ENCODE results near the gene DPP6.

The DPP6 gene

GRCh38 chr7:154436560-154436959, 384.4 kb downstream of the DPP6 start:
- Mint-ChIP-seq H3K36me3 (ENCODE audit: low read depth) (no peaks in the 10 kb centered on the region), H3K9me3 (no peaks in the 10 kb centered on the region), H3K27ac (no peak overlapping the region), H3K4me1 (ENCODE audit: low read depth) (no peaks in the 10 kb centered on the region), H3K4me3 (no peak overlapping the region), H3K27me3 (no peaks in the 10 kb centered on the region)

- no peak overlapping the region for H3K4me3 Mint-ChIP-seq
- H3K36me3 Mint-ChIP-seq (ENCODE audit: low read depth): no peaks in the 10 kb centered on the region
- H3K9me3 Mint-ChIP-seq: no peaks in the 10 kb centered on the region
- no peaks in the 10 kb centered on the region for H3K27me3 Mint-ChIP-seq
- H3K27ac Mint-ChIP-seq: no peak overlapping the region
- no peaks in the 10 kb centered on the region for H3K4me1 Mint-ChIP-seq (ENCODE audit: low read depth)
Observed at GRCh38 chr7:154437234-154437633, 385.0 kb downstream of the DPP6 start.

GRCh38 chr7:154438571-154439367, 386.6 kb downstream of the DPP6 start:
- Mint-ChIP-seq H3K27ac (no peak overlapping the region), H3K4me3 (no peak overlapping the region), H3K27me3 (no peaks in the 10 kb centered on the region), H3K9me3 (no peaks in the 10 kb centered on the region), H3K4me1 (ENCODE audit: low read depth) (no peaks in the 10 kb centered on the region), H3K36me3 (ENCODE audit: low read depth) (no peaks in the 10 kb centered on the region)

GRCh38 chr7:154440058-154440457, 387.9 kb downstream of the DPP6 start:
- H3K27ac Mint-ChIP-seq: no peak overlapping the region
- H3K4me3 Mint-ChIP-seq: no peak overlapping the region
- no peaks in the 10 kb centered on the region for H3K27me3 Mint-ChIP-seq
- H3K9me3 Mint-ChIP-seq: no peaks in the 10 kb centered on the region
- H3K4me1 Mint-ChIP-seq (ENCODE audit: low read depth): no peaks in the 10 kb centered on the region
- no peaks in the 10 kb centered on the region for H3K36me3 Mint-ChIP-seq (ENCODE audit: low read depth)

- no peak overlapping the region for H3K27ac Mint-ChIP-seq
- no peaks in the 10 kb centered on the region for H3K9me3 Mint-ChIP-seq
Observed at GRCh38 chr7:154440651-154441050, 388.5 kb downstream of the DPP6 start.

GRCh38 chr7:154441811-154442210, 389.6 kb downstream of the DPP6 start:
- Mint-ChIP-seq H3K4me1 (ENCODE audit: low read depth) (no peaks in the 10 kb centered on the region), H3K27me3 (no peaks in the 10 kb centered on the region), H3K9me3 (no peaks in the 10 kb centered on the region), H3K27ac (no peak overlapping the region), H3K4me3 (no peak overlapping the region), H3K36me3 (ENCODE audit: low read depth) (no peaks in the 10 kb centered on the region)

More at GRCh38 chr7:154440651-154441050, 388.5 kb downstream of the DPP6 start:
- Mint-ChIP-seq H3K4me3 (no peak overlapping the region), H3K4me1 (ENCODE audit: low read depth) (no peaks in the 10 kb centered on the region), H3K36me3 (ENCODE audit: low read depth) (no peaks in the 10 kb centered on the region), H3K27me3 (no peaks in the 10 kb centered on the region)

GRCh38 chr7:154442939-154443338, 390.7 kb downstream of the DPP6 start:
- no peak overlapping the region for H3K4me3 Mint-ChIP-seq
- H3K27me3 Mint-ChIP-seq: no peaks in the 10 kb centered on the region
- no peak overlapping the region for H3K27ac Mint-ChIP-seq
- no peaks in the 10 kb centered on the region for H3K4me1 Mint-ChIP-seq (ENCODE audit: low read depth)
- no peaks in the 10 kb centered on the region for H3K36me3 Mint-ChIP-seq (ENCODE audit: low read depth)
- peaks cover 5% of the 10 kb centered on the region for H3K9me3 Mint-ChIP-seq

GRCh38 chr7:154450451-154450850, 398.3 kb downstream of the DPP6 start:
- peaks cover 16% of the 10 kb centered on the region for H3K9me3 Mint-ChIP-seq

GRCh38 chr7:154451480-154452457, 399.6 kb downstream of the DPP6 start:
- no peaks in the 10 kb centered on the region for H3K4me1 Mint-ChIP-seq (ENCODE audit: low read depth)
- no peak overlapping the region for H3K27ac Mint-ChIP-seq
- no peaks in the 10 kb centered on the region for H3K27me3 Mint-ChIP-seq
- peaks cover 16% of the 10 kb centered on the region for H3K9me3 Mint-ChIP-seq
- no peak overlapping the region for H3K4me3 Mint-ChIP-seq
- H3K36me3 Mint-ChIP-seq (ENCODE audit: low read depth): no peaks in the 10 kb centered on the region

More at GRCh38 chr7:154450451-154450850, 398.3 kb downstream of the DPP6 start:
- H3K27me3 Mint-ChIP-seq: no peaks in the 10 kb centered on the region
- no peaks in the 10 kb centered on the region for H3K4me1 Mint-ChIP-seq (ENCODE audit: low read depth)
- H3K27ac Mint-ChIP-seq: no peak overlapping the region
- H3K4me3 Mint-ChIP-seq: no peak overlapping the region
- H3K36me3 Mint-ChIP-seq (ENCODE audit: low read depth): no peaks in the 10 kb centered on the region

- H3K4me1 Mint-ChIP-seq (ENCODE audit: low read depth): no peaks in the 10 kb centered on the region
- no peak overlapping the region for H3K27ac Mint-ChIP-seq
Observed at GRCh38 chr7:154463794-154464193, 411.6 kb downstream of the DPP6 start.

GRCh38 chr7:154469652-154470051, 417.5 kb downstream of the DPP6 start:
- Mint-ChIP-seq H3K27me3 (no peaks in the 10 kb centered on the region), H3K9me3 (peaks cover 15% of the 10 kb centered on the region), H3K4me1 (ENCODE audit: low read depth) (no peaks in the 10 kb centered on the region), H3K36me3 (ENCODE audit: low read depth) (no peaks in the 10 kb centered on the region), H3K4me3 (no peak overlapping the region), H3K27ac (no peak overlapping the region)

More at GRCh38 chr7:154463794-154464193, 411.6 kb downstream of the DPP6 start:
- H3K9me3 Mint-ChIP-seq: peaks cover 30% of the 10 kb centered on the region
- no peak overlapping the region for H3K4me3 Mint-ChIP-seq
- no peaks in the 10 kb centered on the region for H3K27me3 Mint-ChIP-seq
- no peaks in the 10 kb centered on the region for H3K36me3 Mint-ChIP-seq (ENCODE audit: low read depth)

GRCh38 chr7:154472343-154472742, 420.1 kb downstream of the DPP6 start:
- Mint-ChIP-seq H3K4me3 (no peak overlapping the region), H3K27me3 (no peaks in the 10 kb centered on the region), H3K4me1 (ENCODE audit: low read depth) (no peaks in the 10 kb centered on the region), H3K27ac (no peak overlapping the region), H3K9me3 (peaks cover 7% of the 10 kb centered on the region), H3K36me3 (ENCODE audit: low read depth) (no peaks in the 10 kb centered on the region)

- H3K9me3 Mint-ChIP-seq: peaks cover 3% of the 10 kb centered on the region
- H3K4me1 Mint-ChIP-seq (ENCODE audit: low read depth): no peaks in the 10 kb centered on the region
Observed at GRCh38 chr7:154473360-154473759, 421.2 kb downstream of the DPP6 start.

GRCh38 chr7:154474903-154475520, 422.8 kb downstream of the DPP6 start:
- H3K4me3 Mint-ChIP-seq: no peak overlapping the region
- H3K9me3 Mint-ChIP-seq: peaks cover 6% of the 10 kb centered on the region
- no peaks in the 10 kb centered on the region for H3K27me3 Mint-ChIP-seq
- H3K4me1 Mint-ChIP-seq (ENCODE audit: low read depth): no peaks in the 10 kb centered on the region
- no peaks in the 10 kb centered on the region for H3K36me3 Mint-ChIP-seq (ENCODE audit: low read depth)
- no peak overlapping the region for H3K27ac Mint-ChIP-seq

More at GRCh38 chr7:154473360-154473759, 421.2 kb downstream of the DPP6 start:
- Mint-ChIP-seq H3K27ac (no peak overlapping the region), H3K36me3 (ENCODE audit: low read depth) (no peaks in the 10 kb centered on the region), H3K4me3 (no peak overlapping the region), H3K27me3 (no peaks in the 10 kb centered on the region)

GRCh38 chr7:154475864-154476263, 423.7 kb downstream of the DPP6 start:
- H3K4me3 Mint-ChIP-seq: no peak overlapping the region
- peaks cover 4% of the 10 kb centered on the region for H3K9me3 Mint-ChIP-seq
- H3K27me3 Mint-ChIP-seq: no peaks in the 10 kb centered on the region
- no peaks in the 10 kb centered on the region for H3K36me3 Mint-ChIP-seq (ENCODE audit: low read depth)
- H3K4me1 Mint-ChIP-seq (ENCODE audit: low read depth): no peaks in the 10 kb centered on the region
- H3K27ac Mint-ChIP-seq: no peak overlapping the region

Measured in stimulated activated naive CD8-positive, alpha-beta T cell treated with anti-CD3 and anti-CD28 coated beads, Interleukin-15, Interleukin-2, amounts not matched to agents 100 ng/mL and 50 ng/mL, for 24 hours (primary cell).